Fibroblast of upper back skin (primary cell): ENCODE data around the gene FSD1L.
"Not testable (repeated sequence)": the region's sequence is repeated elsewhere in the genome, so short reads cannot be mapped to it uniquely, and the experiment has no call there.

Experiments
- DNase-seq: peaks from one replicate; pipeline ENCODE4 v3.0.0-alpha.2; 2013

Gene FSD1L

GRCh38 chr9:105496826-105497225, 49.0 kb downstream of the FSD1L start:
- no peak for DNase-seq

GRCh38 chr9:105497704-105498103, 49.9 kb downstream of the FSD1L start:
- DNase-seq, result no peak

GRCh38 chr9:105500108-105500766, 52.4 kb downstream of the FSD1L start:
- DNase-seq, result no peak

- no peak for DNase-seq
These were observed 53.6 kb downstream of the FSD1L start for GRCh38 chr9:105501414-105501813.

- DNase-seq, result no peak
These were observed 54.4 kb downstream of the FSD1L start for GRCh38 chr9:105502276-105502675.

GRCh38 chr9:105503881-105504280, 56.0 kb downstream of the FSD1L start:
- DNase-seq, result peak; percentile 36

- no peak for DNase-seq
These were observed 59.4 kb downstream of the FSD1L start for GRCh38 chr9:105507096-105507790.

GRCh38 chr9:105508530-105508929, 60.7 kb downstream of the FSD1L start:
- DNase-seq, result no peak

- DNase-seq, result peak; percentile 87
These were observed 62.2 kb downstream of the FSD1L start for GRCh38 chr9:105510024-105510423.

GRCh38 chr9:105511446-105511845, 63.6 kb downstream of the FSD1L start:
- no peak for DNase-seq

- no peak for DNase-seq
These were observed 68.1 kb downstream of the FSD1L start for GRCh38 chr9:105515811-105516413.

- DNase-seq, result not testable (repeated sequence)
These were observed 72.0 kb downstream of the FSD1L start for GRCh38 chr9:105519710-105520369.

- not testable (repeated sequence) for DNase-seq
These were observed 73.2 kb downstream of the FSD1L start for GRCh38 chr9:105520992-105521391.

GRCh38 chr9:105522618-105523385, 75.0 kb downstream of the FSD1L start:
- DNase-seq, result not testable (repeated sequence)

GRCh38 chr9:105531530-105531929, 83.7 kb downstream of the FSD1L start:
- DNase-seq, result no peak

- no peak for DNase-seq
These were observed 88.3 kb downstream of the FSD1L start for GRCh38 chr9:105535920-105536668.

GRCh38 chr9:105539452-105539851, 91.6 kb downstream of the FSD1L start:
- DNase-seq, result no peak

- DNase-seq, result no peak
These were observed 94.0 kb downstream of the FSD1L start for GRCh38 chr9:105541838-105542237.

- no peak for DNase-seq
These were observed 106.2 kb downstream of the FSD1L start for GRCh38 chr9:105554042-105554441.

GRCh38 chr9:105557804-105558610, 110.2 kb downstream of the FSD1L start, which contains the start of gene FKTN:
TSS of gene FKTN (plus strand) at chr9:105558131. CDS start at chr9:105575033, 16,902 bp downstream.
- DNase-seq, result peak; percentile 81

- no peak for DNase-seq
These were observed 124.6 kb downstream of the FSD1L start for GRCh38 chr9:105572455-105572854.
